H1 (cell line): ENCODE data around the gene RTKN. TPM values are rescaled to one million over a fixed set of nuclear protein-coding genes. Genes with fewer than 3 reads are reported as not detected.
A peak's percentile ranks its signal among the peaks of the same experiment; 100 is the strongest.

Experiments
- CTCF ChIA-PET: fragments of 300-600 bp; sonication (Branson Sonifier 250); formaldehyde crosslinking; loops from one replicate; lab custom pipeline; 2021; ENCODE audit not compliant: partially characterized antibody; lab: Charles Lee
- POLR2A ChIA-PET: fragments of 300-600 bp; sonication (Branson Sonifier 250); formaldehyde crosslinking; loops from one replicate; lab custom pipeline; 2021; ENCODE audit warnings: inconsistent platforms; ENCODE audit not compliant: partially characterized antibody; lab: Charles Lee
- DNase-seq, 2 experiments: peaks; one replicate each; pipeline versions ENCODE4 v3.0.0 to v3.0.0-alpha.2; 2010 to 2022; ENCODE audit warnings: low spot score in 2 of 2, low read depth in 1 of 2, mixed read lengths in 1 of 2
- FAIRE-seq: peaks from 2 replicates; lab custom pipeline; 2011; peaks lifted over from hg19 to GRCh38; lab: Jason Lieb, UNC
- H2AFZ ChIP-seq: 2 replicates; pipeline ENCODE4 v1.8.1; 2012; ENCODE audit warnings: low read length, inconsistent platforms
- H2AK5ac ChIP-seq: 2 replicates; pipeline ENCODE4 v1.6.1; 2013; ENCODE audit warnings: low read depth, low read length
- H2BK120ac ChIP-seq: replicated peaks from 2 replicates; pipeline ENCODE3; 2013; ENCODE audit warnings: low read depth, low read length, inconsistent platforms
- H2BK12ac ChIP-seq: 2 replicates; pipeline ENCODE4 v1.6.1; 2013; ENCODE audit warnings: low read depth, low read length
- H2BK15ac ChIP-seq: 2 replicates; pipeline ENCODE4 v1.6.1; 2013; ENCODE audit warnings: low read length
- H2BK20ac ChIP-seq: 2 replicates; pipeline ENCODE4 v1.6.1; 2013; ENCODE audit warnings: low read length
- H2BK5ac ChIP-seq: 2 replicates; pipeline ENCODE4 v1.6.1; 2013; ENCODE audit warnings: low read depth, low read length
- H3K14ac ChIP-seq: 2 replicates; pipeline ENCODE4 v1.6.1; 2013; ENCODE audit warnings: inconsistent platforms; ENCODE audit not compliant: insufficient read length
- H3K18ac ChIP-seq: 2 replicates; pipeline ENCODE4 v1.6.1; 2013; ENCODE audit warnings: low read length; ENCODE audit errors: extremely low read depth
- H3K23ac ChIP-seq: 2 replicates; pipeline ENCODE4 v1.6.1; 2013; ENCODE audit warnings: inconsistent platforms; ENCODE audit not compliant: insufficient read length
- H3K23me2 ChIP-seq: 2 replicates; pipeline ENCODE4 v1.6.1; 2013; ENCODE audit warnings: low read depth, low read length
- H3K27ac ChIP-seq: 2 replicates; pipeline ENCODE4 v1.6.1; 2011; ENCODE audit warnings: low read depth, low read length, inconsistent platforms
- H3K27me3 ChIP-seq, 4 experiments: replicated peaks in 1 of 4; 1 replicate in 1 of 4; 2 replicates in 3 of 4; pipeline versions ENCODE4 v1.6.1 to v1.8.1; 2011 to 2013; ENCODE audit warnings: low read length in 3 of 4, mild to moderate bottlenecking in 3 of 4, inconsistent platforms in 2 of 4, mixed read lengths in 2 of 4, moderate library complexity in 1 of 4; ENCODE audit not compliant: control insufficient read depth in 3 of 4, insufficient read depth in 3 of 4; ENCODE audit errors: extremely low read depth in 1 of 4
- H3K36me3 ChIP-seq, 4 experiments: 2 replicates each; pipeline versions ENCODE4 v1.6.1 to v1.8.1; 2011 to 2013; ENCODE audit warnings: mild to moderate bottlenecking in 4 of 4, low read length in 3 of 4, moderate library complexity in 2 of 4, control low read depth in 1 of 4, inconsistent platforms in 1 of 4; ENCODE audit not compliant: insufficient read depth in 4 of 4, control insufficient read depth in 2 of 4
- H3K4ac ChIP-seq: replicated peaks from 2 replicates; pipeline ENCODE3; 2013; ENCODE audit warnings: low read length, low read depth, mixed read lengths, inconsistent platforms; ENCODE audit not compliant: insufficient read length
- H3K4me1 ChIP-seq, 4 experiments: replicated peaks in 1 of 4; 1 replicate in 1 of 4; 2 replicates in 3 of 4; pipeline versions ENCODE4 v1.6.1 to v1.8.1; 2011 to 2013; ENCODE audit warnings: low read length in 3 of 4, inconsistent platforms in 2 of 4, mixed read lengths in 1 of 4; ENCODE audit not compliant: insufficient read depth in 4 of 4, control insufficient read depth in 3 of 4
- H3K4me2 ChIP-seq, 2 experiments: 2 replicates each; pipeline versions ENCODE4 v1.6.1 to v1.8.1; 2011 to 2013; ENCODE audit warnings: low read depth in 2 of 2, low read length in 2 of 2, control low read depth in 1 of 2, inconsistent platforms in 1 of 2, mild to moderate bottlenecking in 1 of 2; ENCODE audit not compliant: insufficient read depth in 1 of 2
- H3K4me3 ChIP-seq, 4 experiments: fragments of 200-600, 300-600 bp in 1 of 4; sonication (generic), shearing (Covaris generic), sonication (Bioruptor Twin) in 1 of 4; 2 replicates each; pipeline versions ENCODE4 v1.5.1 to v1.8.1; 2011 to 2016; ENCODE audit warnings: low read length in 4 of 4, low read depth in 3 of 4, control low read depth in 2 of 4, inconsistent platforms in 2 of 4, mild to moderate bottlenecking in 2 of 4, mixed read lengths in 1 of 4, moderate library complexity in 1 of 4; ENCODE audit not compliant: insufficient read depth in 2 of 4; ENCODE audit errors: extremely low read depth in 1 of 4
- H3K56ac ChIP-seq: replicated peaks from 2 replicates; pipeline ENCODE3; 2013; ENCODE audit warnings: low read depth, mild to moderate bottlenecking, mixed read lengths, low read length, inconsistent platforms; ENCODE audit not compliant: insufficient read length
- H3K79me1 ChIP-seq: 2 replicates; pipeline ENCODE4 v1.6.1; 2013; ENCODE audit warnings: low read depth, low read length, control low read depth
- H3K79me2 ChIP-seq, 2 experiments: 2 replicates each; pipeline versions ENCODE4 v1.6.1 to v1.8.1; 2012 to 2013; ENCODE audit warnings: low read length in 2 of 2, mild to moderate bottlenecking in 2 of 2, inconsistent platforms in 1 of 2; ENCODE audit not compliant: insufficient read depth in 2 of 2, control insufficient read depth in 1 of 2
- H3K9ac ChIP-seq, 4 experiments: replicated peaks in 1 of 4; 1 replicate in 1 of 4; 2 replicates in 3 of 4; pipeline versions ENCODE4 v1.6.1 to v1.8.1; 2011 to 2013; ENCODE audit warnings: low read depth in 3 of 4, low read length in 3 of 4, control low read depth in 2 of 4, mild to moderate bottlenecking in 2 of 4, moderate library complexity in 2 of 4, inconsistent platforms in 1 of 4; ENCODE audit errors: extremely low read depth in 1 of 4
- H3K9me3 ChIP-seq, 2 experiments: 2 replicates each; pipeline versions ENCODE4 v1.6.1 to v1.8.1; 2012 to 2013; ENCODE audit warnings: mild to moderate bottlenecking in 2 of 2, moderate library complexity in 2 of 2, control low read depth in 1 of 2, inconsistent platforms in 1 of 2, low read depth in 1 of 2, low read length in 1 of 2, mixed read lengths in 1 of 2; ENCODE audit not compliant: insufficient read depth in 2 of 2
- H4K20me1 ChIP-seq, 2 experiments: replicated peaks in 1 of 2; 2 replicates each; pipeline versions ENCODE3 to v1.8.1; 2011 to 2013; ENCODE audit warnings: inconsistent platforms in 2 of 2, low read length in 2 of 2, mild to moderate bottlenecking in 1 of 2; ENCODE audit not compliant: insufficient read depth in 2 of 2, control insufficient read depth in 1 of 2
- H4K5ac ChIP-seq: 2 replicates; pipeline ENCODE4 v1.6.1; 2013; ENCODE audit warnings: low read length, low read depth, mixed read lengths, inconsistent platforms; ENCODE audit not compliant: insufficient read length
- H4K8ac ChIP-seq: 2 replicates; pipeline ENCODE4 v1.8.0; 2013; ENCODE audit warnings: mild to moderate bottlenecking, moderate library complexity, low read length, inconsistent platforms; ENCODE audit not compliant: insufficient read depth; ENCODE audit errors: extremely low read depth
- H4K91ac ChIP-seq: replicated peaks from 2 replicates; pipeline ENCODE3; 2013; ENCODE audit warnings: low read length, mixed read lengths, inconsistent platforms; ENCODE audit not compliant: insufficient read length
- CBX8 ChIP-seq: fragments of 300-800, 300-1000 bp; sonication (generic); IDR thresholded peaks from 2 replicates; pipeline ENCODE4 v1.7.1; 2016; ENCODE audit warnings: low read depth, low read length, borderline replicate concordance
- JUN ChIP-seq: IDR thresholded peaks from 2 replicates; pipeline ENCODE4 v1.6.1; 2011; ENCODE audit warnings: low read depth, mild to moderate bottlenecking, improper control_type of control experiment, low read length
- JUND ChIP-seq: IDR thresholded peaks from 2 replicates; pipeline ENCODE4 v1.6.1; 2011; ENCODE audit warnings: mild to moderate bottlenecking, improper control_type of control experiment, low read length
- PHF8 ChIP-seq: fragments of 200-600 bp; sonication (generic); conservative IDR thresholded peaks from 2 replicates; pipeline ENCODE4 v1.7.1; 2012; ENCODE audit warnings: low read depth, mild to moderate bottlenecking, inconsistent platforms, low read length, moderate library complexity
- POLR2A ChIP-seq, 2 experiments: IDR thresholded peaks; 1 replicate in 1 of 2; 2 replicates in 1 of 2; pipeline ENCODE4 v1.6.1; 2011; ENCODE audit warnings: low read depth in 2 of 2, low read length in 2 of 2, mild to moderate bottlenecking in 2 of 2; ENCODE audit errors: control extremely low read depth in 1 of 2
- RNF2 ChIP-seq: fragments of 200-900, 300-1000 bp; sonication (generic); IDR thresholded peaks from 2 replicates; pipeline ENCODE4 v1.7.1; 2016; ENCODE audit warnings: borderline replicate concordance, low read depth, mild to moderate bottlenecking, antibody characterized with exemption, low read length; ENCODE audit not compliant: poor library complexity, severe bottlenecking; ENCODE audit errors: missing control alignments
- SIN3A ChIP-seq, 2 experiments: IDR thresholded peaks in 1 of 2; conservative IDR thresholded peaks in 1 of 2; 2 replicates each; pipeline ENCODE4 v1.6.1; 2011 to 2012; ENCODE audit warnings: low read length in 2 of 2, improper control_type of control experiment in 1 of 2, low read depth in 1 of 2, mild to moderate bottlenecking in 1 of 2
- TEAD4 ChIP-seq: IDR thresholded peaks from 2 replicates; pipeline ENCODE4 v1.6.1; 2012; ENCODE audit warnings: low read depth, low read length, inconsistent platforms, mixed read lengths
- ZNF274 ChIP-seq: IDR thresholded peaks from 2 replicates; pipeline ENCODE4 v1.7.0; 2012; ENCODE audit warnings: low read length, borderline replicate concordance; ENCODE audit errors: extremely low read depth
- WGBS, 2 experiments: shearing (Covaris generic) in 1 of 2; methylation state at CpG; one replicate each; pipeline versions ENCODE4 v1.1.6 to v1.1.7; 2013 to 2015; ENCODE audit warnings: low lambda C conversion rate in 2 of 2, mixed read lengths in 2 of 2, inconsistent platforms in 1 of 2, low coverage in 1 of 2, missing lambda C conversion rate in 1 of 2; ENCODE audit not compliant: insufficient replicate concordance in 2 of 2, insufficient coverage in 1 of 2, insufficient read length in 1 of 2; ENCODE audit errors: extremely low coverage in 1 of 2, missing lambda C conversion rate in 1 of 2; 5-methylcytosine and 5-hydroxymethylcytosine counted together
- polyA plus RNA-seq, 7 experiments: library from polyadenylated mRNA; depleted of rRNA in 3 of 7; stranded (reverse) in 5 of 7; unstranded in 2 of 7; fragments of >200 nt in 5 of 7; fragments of 200-250 nt in 2 of 7; gene quantifications; 1 replicate in 5 of 7; 2 replicates in 1 of 7; 4 replicates in 1 of 7; pipeline versions ENCODE4 v1.2.1 to v1.2.3, GENCODE V29; 2011 to 2013; ENCODE audit warnings: missing spikeins in 2 of 7, mixed read lengths in 2 of 7
- total RNA-seq: library from RNA; stranded (reverse); fragmentation: NEBNext Ultra II Directional; extraction: Animal tissue kit (Norgen Biotek cat#: 25700); gene quantifications from 2 replicates; pipeline ENCODE4 v1.2.1, GENCODE V29; 2021
- TF ChIP-seq, protein P1 (sequence below), 3 experiments: IDR thresholded peaks; 1 replicate in 2 of 3; 2 replicates in 1 of 3; pipeline versions ENCODE4 v1.5.1 to v1.6.1; 2011; ENCODE audit warnings: low read length in 3 of 3, mild to moderate bottlenecking in 3 of 3, inconsistent platforms in 2 of 3, low read depth in 1 of 3, moderate library complexity in 1 of 3; ENCODE audit not compliant: insufficient read depth in 1 of 3; ENCODE audit errors: control extremely low read depth in 1 of 3

The RTKN gene
- total and polyA plus RNA-seq, 2 of the 8 experiments (the other 6 are each of a cell fraction or from before 2014, with no cell fraction given): 40.2 to 54.1 TPM

DNA sequence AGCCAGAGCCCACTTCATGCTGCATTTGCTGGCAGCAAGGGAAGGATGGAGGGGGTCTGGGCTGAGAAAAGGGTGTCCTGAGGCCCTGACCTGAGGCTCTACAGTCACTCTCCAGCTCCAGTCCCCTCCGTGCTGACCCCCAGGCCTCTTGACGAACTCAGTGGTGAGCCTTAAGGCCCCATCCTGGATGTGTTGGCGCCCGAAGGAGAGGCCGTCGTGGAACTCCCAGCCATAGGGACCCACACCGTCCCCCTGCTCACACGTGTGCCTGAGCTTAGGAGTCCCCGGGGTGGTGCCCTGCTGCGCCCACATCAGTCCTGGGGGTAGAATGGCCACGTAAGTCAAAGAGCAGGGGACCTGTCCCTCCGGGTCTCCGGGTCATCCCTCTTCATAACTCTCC is 22.7 kb upstream of the RTKN start:
- H3K18ac ChIP-seq: no peak overlapping the region
- peaks cover 8% of the 10 kb centered on the region for H3K23me2 ChIP-seq
- POLR2A ChIA-PET: interaction anchor here (0.8 to 2.2 kb wide), 9 partner anchors 9 to 36 kb away, joined by 3 to 8 read pairs (median 4); partner anchors contain the start of genes CCDC142, INO80B, MRPL53 and TTC31
- no peak overlapping the region for H3K4ac ChIP-seq
- H4K5ac ChIP-seq: no peak overlapping the region
- no peak overlapping the region for H2BK120ac ChIP-seq
- no peak for DNase-seq
- no peak overlapping the region for H2AFZ ChIP-seq
- H3K23ac ChIP-seq: no peak overlapping the region
- H3K79me1 ChIP-seq: no peaks in the 10 kb centered on the region; the same call in 1 of the 2 replicates
- no peak overlapping the region for H2BK20ac ChIP-seq
- peaks cover 0 to 5% of the 10 kb centered on the region in 2 experiments; a peak in 1 of 4 replicates for H3K79me2 ChIP-seq
- H2BK5ac ChIP-seq: no peak overlapping the region
- H3K4me2 ChIP-seq: peak overlapping the region; percentile 78 to 94
- no peak overlapping the region for H3K14ac ChIP-seq
- peak overlapping the region; percentile 55 for H4K91ac ChIP-seq
- 0 out of 2 replicates have a peak overlapping the region, but pooled peaks have one; percentile 16 for H2BK15ac ChIP-seq
- H3K56ac ChIP-seq: no peak overlapping the region
- CTCF ChIA-PET: interaction anchor here (1.3 to 4.4 kb wide), 4 partner anchors 8 to 127 kb away, joined by 4 to 26 read pairs (median 10); partner anchors contain the start of genes CCDC142, MRPL53 and TTC31
- 0 out of 2 replicates have a peak overlapping the region, but pooled peaks have one; percentile 39 for H2BK12ac ChIP-seq
- H4K20me1 ChIP-seq: no peaks in the 10 kb centered on the region
- H3K36me3 ChIP-seq: peaks cover 0 to 12% (median 2%) of the 10 kb centered on the region in 4 experiments; a peak in 4 of 8 replicates
- H4K8ac ChIP-seq: no peak overlapping the region
- H3K27me3 ChIP-seq: no peaks in the 10 kb centered on the region
- no peak for FAIRE-seq
- H3K27ac ChIP-seq: no peak overlapping the region
- peak overlapping the region; percentile 48 to 80 (median 61); a peak in 6 of 7 replicates for H3K9ac ChIP-seq
- peak overlapping the region; percentile 54 to 85 (median 79) for H3K4me3 ChIP-seq
- 25% methylated on average over 13 of the region's 13 CpGs; no CpG with 5 or more reads in 1 of the 2 experiments for WGBS, 2 experiments
- H2AK5ac ChIP-seq: no peak overlapping the region
- no peaks in the 10 kb centered on the region for H3K9me3 ChIP-seq
- H3K4me1 ChIP-seq: peaks cover 0 to 2% (median 0%) of the 10 kb centered on the region in 4 experiments; a peak in 2 of 7 replicates
- TF ChIP-seq JUN: no peak
- TF ChIP-seq CBX8: no peak
- TF ChIP-seq, protein P1, sequence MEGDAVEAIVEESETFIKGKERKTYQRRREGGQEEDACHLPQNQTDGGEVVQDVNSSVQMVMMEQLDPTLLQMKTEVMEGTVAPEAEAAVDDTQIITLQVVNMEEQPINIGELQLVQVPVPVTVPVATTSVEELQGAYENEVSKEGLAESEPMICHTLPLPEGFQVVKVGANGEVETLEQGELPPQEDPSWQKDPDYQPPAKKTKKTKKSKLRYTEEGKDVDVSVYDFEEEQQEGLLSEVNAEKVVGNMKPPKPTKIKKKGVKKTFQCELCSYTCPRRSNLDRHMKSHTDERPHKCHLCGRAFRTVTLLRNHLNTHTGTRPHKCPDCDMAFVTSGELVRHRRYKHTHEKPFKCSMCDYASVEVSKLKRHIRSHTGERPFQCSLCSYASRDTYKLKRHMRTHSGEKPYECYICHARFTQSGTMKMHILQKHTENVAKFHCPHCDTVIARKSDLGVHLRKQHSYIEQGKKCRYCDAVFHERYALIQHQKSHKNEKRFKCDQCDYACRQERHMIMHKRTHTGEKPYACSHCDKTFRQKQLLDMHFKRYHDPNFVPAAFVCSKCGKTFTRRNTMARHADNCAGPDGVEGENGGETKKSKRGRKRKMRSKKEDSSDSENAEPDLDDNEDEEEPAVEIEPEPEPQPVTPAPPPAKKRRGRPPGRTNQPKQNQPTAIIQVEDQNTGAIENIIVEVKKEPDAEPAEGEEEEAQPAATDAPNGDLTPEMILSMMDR (IDR thresholded peaks at IDR 0.05; ENCODE audit: control extremely low read depth in 1 of 3, insufficient read depth in 1 of 3, low read depth in 1 of 3, low read length in 3 of 3): no peak
- no peak for TF ChIP-seq RNF2
- no peak for TF ChIP-seq SIN3A (conservative IDR thresholded peaks at IDR 0.05 in 1 of 2, IDR thresholded peaks at IDR 0.05 in 1 of 2; ENCODE audit: low read depth in 1 of 2, low read length in 2 of 2)
- TF ChIP-seq PHF8: no peak
- TF ChIP-seq TEAD4: no peak
- no peak for TF ChIP-seq POLR2A (IDR thresholded peaks at IDR 0.05; ENCODE audit: control extremely low read depth in 1 of 2, low read depth in 2 of 2, low read length in 2 of 2)
- TF ChIP-seq JUND: no peak
- no peak for TF ChIP-seq ZNF274
